MG63 (cell line): ENCODE measurements around the gene PHLDA3. TPM values are rescaled to one million over a fixed set of nuclear protein-coding genes. Genes with fewer than 3 reads are reported as not detected.

Source experiments
- DNase-seq: peaks from one replicate; pipeline ENCODE4 v3.0.0-alpha.2; 2020
- H3K27me3 ChIP-seq: fragments of 250-450 bp; sonication (Bioruptor Pico); 2 replicates; pipeline ENCODE4 v1.5.1; 2020; ENCODE audit warnings: mild to moderate bottlenecking, moderate library complexity
- H3K36me3 ChIP-seq: fragments of 250-450 bp; sonication (Bioruptor Pico); 2 replicates; pipeline ENCODE4 v1.5.1; 2020; ENCODE audit warnings: mild to moderate bottlenecking, moderate library complexity
- H3K4me3 ChIP-seq: fragments of 250-450 bp; sonication (Bioruptor Pico); 2 replicates; pipeline ENCODE4 v1.5.1; 2020; ENCODE audit warnings: mild to moderate bottlenecking, moderate library complexity
- H3K9me3 ChIP-seq: fragments of 250-450 bp; sonication (Bioruptor Pico); 2 replicates; pipeline ENCODE4 v1.5.1; 2020; ENCODE audit warnings: mild to moderate bottlenecking, moderate library complexity
- total RNA-seq: library from RNA; depleted of rRNA; stranded (reverse); fragments of >200 nt; shearing (Covaris generic); gene quantifications from 2 replicates; pipeline ENCODE4 v1.2.3, GENCODE V29; 2014; ENCODE audit warnings: low replicate concordance

The PHLDA3 gene
- total RNA-seq, 1 experiment from 2014 or later: 72.2 TPM

DNA sequence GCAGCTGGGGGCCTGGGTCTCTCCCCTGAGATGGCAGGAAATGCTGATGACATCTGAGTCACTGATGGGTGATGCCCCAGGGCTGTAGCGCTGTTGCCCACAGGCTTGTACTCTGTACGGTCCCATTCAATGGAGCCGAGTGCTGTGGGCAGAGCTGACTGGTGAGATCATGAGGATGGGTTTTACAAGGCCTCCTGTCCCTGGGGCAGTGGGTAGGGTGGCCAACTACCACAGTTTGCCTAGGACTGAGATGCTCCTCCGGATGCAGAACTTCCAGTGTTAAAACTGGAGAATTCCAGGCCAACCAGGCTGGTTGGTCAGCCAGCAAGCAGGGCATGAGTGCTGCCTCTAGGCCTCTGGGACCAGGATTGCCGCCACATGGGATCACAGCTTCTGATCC is 9.2 kb downstream of the PHLDA3 start:
- no peaks in the 10 kb centered on the region for H3K27me3 ChIP-seq
- no peak for DNase-seq

DNA sequence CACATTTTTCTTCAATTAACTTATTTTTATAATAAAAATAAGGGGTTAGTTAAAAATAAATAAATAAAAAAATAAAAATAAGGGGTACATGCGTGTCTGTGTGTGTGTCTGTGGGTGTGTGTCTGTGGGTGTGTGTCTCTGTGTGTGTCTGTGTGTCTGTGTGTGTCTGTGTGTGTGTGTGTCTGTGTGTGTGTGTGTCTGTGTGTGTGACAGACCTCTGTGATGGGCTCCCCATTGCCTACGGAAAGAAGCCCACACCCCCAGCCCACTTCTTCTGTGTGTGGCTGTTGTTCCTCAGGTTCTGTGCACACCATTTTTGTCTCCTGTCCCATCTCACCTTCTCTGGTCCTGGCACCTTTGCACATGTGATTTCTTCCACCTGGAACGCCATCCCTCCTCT is 9.9 kb downstream of the PHLDA3 start:
- Histone ChIP-seq H3K27me3 (no peaks in the 10 kb centered on the region), H3K36me3 (no peaks in the 10 kb centered on the region; the same call in 1 of the 2 replicates), H3K9me3 (no peaks in the 10 kb centered on the region), H3K4me3 (no peak overlapping the region)
- DNase-seq: no peak

More for the DNA sequence above, 9.2 kb downstream of the PHLDA3 start:
- no peak overlapping the region for H3K4me3 ChIP-seq
- peaks cover 4% of the 10 kb centered on the region for H3K36me3 ChIP-seq
- no peaks in the 10 kb centered on the region for H3K9me3 ChIP-seq

DNA sequence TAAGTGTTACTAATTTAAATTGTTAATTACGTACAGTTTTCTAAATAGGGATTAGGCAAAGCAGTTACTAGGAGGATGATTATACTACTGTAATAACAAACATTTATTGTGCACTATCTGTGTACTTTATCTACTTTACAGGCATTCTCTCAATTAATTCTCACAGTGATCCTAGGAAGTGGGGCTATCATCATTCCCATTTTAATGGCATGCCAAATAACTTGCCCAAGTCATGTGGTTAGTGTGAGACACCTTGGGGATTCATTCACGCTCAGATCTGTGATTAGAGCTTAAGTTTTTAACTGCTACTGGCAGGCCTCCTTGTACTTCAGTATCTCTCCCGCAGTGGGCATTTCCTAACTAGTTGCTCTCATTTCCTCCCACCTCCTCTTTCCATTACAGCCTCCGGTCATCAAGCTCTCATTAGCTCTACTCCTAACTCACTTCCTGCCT is 11.5 kb downstream of the PHLDA3 start:
- no peaks in the 10 kb centered on the region; the same call in 1 of the 2 replicates for H3K36me3 ChIP-seq
- H3K4me3 ChIP-seq: no peak overlapping the region
- no peaks in the 10 kb centered on the region for H3K9me3 ChIP-seq
- H3K27me3 ChIP-seq: no peaks in the 10 kb centered on the region
- DNase-seq: no peak

DNA sequence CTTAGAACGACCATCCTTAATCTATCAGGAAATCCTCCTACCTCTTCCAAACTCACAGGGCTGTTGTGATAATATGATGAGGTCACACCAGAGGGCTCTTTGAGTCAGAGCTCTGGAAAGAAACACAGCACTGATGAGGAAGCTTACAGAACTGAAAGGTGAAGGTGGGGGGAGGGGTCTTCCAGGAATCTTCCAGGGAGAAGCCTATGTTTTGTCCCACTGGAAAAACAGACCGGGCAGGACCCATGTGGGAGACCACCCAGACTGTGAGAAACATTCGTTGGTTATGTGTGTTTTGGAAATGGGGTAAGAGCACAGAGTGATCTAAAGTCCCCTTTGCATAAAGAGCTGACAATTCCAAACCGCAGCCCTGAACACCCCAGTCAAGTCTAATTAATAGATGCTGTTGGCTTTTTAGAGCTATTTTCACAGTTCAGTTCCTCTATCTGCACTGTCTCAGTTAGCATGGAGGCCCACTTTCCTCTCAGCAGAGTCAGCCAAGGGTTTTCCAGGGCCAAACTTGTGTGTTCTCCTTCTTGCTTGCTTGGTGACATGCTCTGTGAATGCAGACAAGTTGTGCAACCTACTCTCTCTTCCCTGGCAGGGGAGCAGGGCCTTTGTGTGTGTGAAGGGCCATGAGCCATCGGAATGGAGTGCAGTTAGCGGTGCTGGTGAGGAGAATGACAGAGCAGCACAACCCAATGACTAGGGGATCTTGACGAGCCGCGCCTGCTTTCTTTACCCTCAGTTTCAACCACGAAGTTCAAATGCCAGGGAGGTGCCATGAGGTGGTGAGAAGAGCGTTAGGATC is 12.3 kb downstream of the PHLDA3 start:
- H3K9me3 ChIP-seq: no peaks in the 10 kb centered on the region
- H3K36me3 ChIP-seq: no peaks in the 10 kb centered on the region; the same call in 1 of the 2 replicates

GRCh38 chr1:201455098-201455497 is 13.9 kb downstream of the PHLDA3 start:
- no peaks in the 10 kb centered on the region for H3K27me3 ChIP-seq
- no peaks in the 10 kb centered on the region; the same call in 1 of the 2 replicates for H3K36me3 ChIP-seq
- no peak overlapping the region for H3K4me3 ChIP-seq
- no peak for DNase-seq
- no peaks in the 10 kb centered on the region for H3K9me3 ChIP-seq

More for the DNA sequence above, 12.3 kb downstream of the PHLDA3 start:
- Histone ChIP-seq H3K27me3 (no peaks in the 10 kb centered on the region), H3K4me3 (no peak overlapping the region)
- peak; percentile 84 for DNase-seq

DNA sequence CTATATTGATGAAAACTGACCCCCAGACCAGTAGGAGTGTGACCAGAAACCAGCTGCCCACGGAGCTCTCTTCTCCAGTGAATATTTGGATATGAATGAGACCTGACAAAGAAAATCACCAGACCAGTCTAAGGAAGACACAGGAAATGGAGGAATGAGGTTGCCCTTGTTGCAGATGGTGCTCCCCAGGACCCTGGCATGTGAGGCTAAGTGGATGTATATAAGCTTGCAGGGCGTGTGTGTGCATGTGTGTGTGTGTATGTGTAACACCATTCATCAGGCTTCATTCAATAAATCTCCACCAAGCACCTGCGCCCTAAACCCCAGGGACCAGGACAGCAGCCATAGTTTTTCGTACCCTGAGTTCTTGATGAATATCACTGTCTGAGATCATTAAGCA is 14.4 kb downstream of the PHLDA3 start:
- Histone ChIP-seq H3K36me3 (no peaks in the 10 kb centered on the region), H3K9me3 (no peaks in the 10 kb centered on the region)
- DNase-seq: no peak

DNA sequence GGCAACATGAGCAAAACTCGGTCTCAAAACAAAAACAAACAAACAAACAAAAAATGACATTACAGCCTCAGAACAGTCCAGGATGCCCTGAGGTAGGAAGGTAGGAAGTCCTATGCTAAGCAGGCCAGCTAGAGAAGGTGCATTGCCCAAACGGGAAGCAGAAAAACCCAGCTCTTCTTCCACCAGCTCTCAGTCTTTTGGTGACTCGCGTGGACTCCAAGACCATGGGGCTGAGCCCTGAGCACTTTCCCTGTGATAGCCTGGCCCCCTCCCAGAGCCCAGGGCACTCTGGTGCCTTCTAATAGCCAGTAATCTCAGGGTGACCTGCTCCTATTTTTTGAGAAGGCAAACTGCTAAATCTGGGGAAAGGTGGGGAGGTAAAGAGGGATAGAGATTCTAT is 16.1 kb downstream of the PHLDA3 start:
- Histone ChIP-seq H3K27me3 (no peaks in the 10 kb centered on the region; the same call in 1 of the 2 replicates), H3K36me3 (no peaks in the 10 kb centered on the region), H3K4me3 (no peak overlapping the region), H3K9me3 (no peaks in the 10 kb centered on the region)
- DNase-seq: no peak

More for the DNA sequence above, 14.4 kb downstream of the PHLDA3 start:
- no peaks in the 10 kb centered on the region for H3K27me3 ChIP-seq
- no peak overlapping the region for H3K4me3 ChIP-seq

- no peaks in the 10 kb centered on the region; the same call in 1 of the 2 replicates for H3K27me3 ChIP-seq
- no peaks in the 10 kb centered on the region for H3K9me3 ChIP-seq
- peak; percentile 96 for DNase-seq
- H3K36me3 ChIP-seq: no peaks in the 10 kb centered on the region
- H3K4me3 ChIP-seq: no peak overlapping the region
Measured at GRCh38 chr1:201450721-201451291, 18.2 kb downstream of the PHLDA3 start.

DNA sequence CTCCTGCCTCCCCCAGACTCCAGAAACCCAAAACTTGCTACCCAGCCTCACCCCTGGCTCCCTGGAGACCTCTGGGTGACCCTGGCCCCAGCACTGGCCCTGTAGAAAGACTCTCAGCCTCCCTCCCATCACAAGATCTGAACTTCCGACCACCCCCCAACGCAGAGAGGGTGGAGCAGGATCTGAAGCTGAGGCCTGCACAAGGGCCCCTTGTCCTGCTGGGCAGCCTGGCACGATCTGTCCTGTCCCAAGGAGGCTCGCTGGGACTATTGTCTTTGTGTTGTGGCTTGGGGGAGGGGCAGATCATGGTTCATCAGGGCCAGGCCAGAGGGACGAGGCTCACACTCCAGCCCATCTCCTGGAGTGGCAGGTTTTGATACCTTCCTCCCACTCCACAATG is 20.0 kb downstream of the PHLDA3 start:
- Histone ChIP-seq H3K27me3 (no peaks in the 10 kb centered on the region; the same call in 1 of the 2 replicates), H3K4me3 (no peak overlapping the region), H3K36me3 (no peaks in the 10 kb centered on the region), H3K9me3 (no peaks in the 10 kb centered on the region)
- no peak for DNase-seq

GRCh38 chr1:201447903-201448871 is 20.8 kb downstream of the PHLDA3 start:
- Histone ChIP-seq H3K4me3 (no peak overlapping the region), H3K36me3 (no peaks in the 10 kb centered on the region), H3K27me3 (no peaks in the 10 kb centered on the region; the same call in 1 of the 2 replicates), H3K9me3 (no peaks in the 10 kb centered on the region)
- peak; percentile 80 for DNase-seq

DNA sequence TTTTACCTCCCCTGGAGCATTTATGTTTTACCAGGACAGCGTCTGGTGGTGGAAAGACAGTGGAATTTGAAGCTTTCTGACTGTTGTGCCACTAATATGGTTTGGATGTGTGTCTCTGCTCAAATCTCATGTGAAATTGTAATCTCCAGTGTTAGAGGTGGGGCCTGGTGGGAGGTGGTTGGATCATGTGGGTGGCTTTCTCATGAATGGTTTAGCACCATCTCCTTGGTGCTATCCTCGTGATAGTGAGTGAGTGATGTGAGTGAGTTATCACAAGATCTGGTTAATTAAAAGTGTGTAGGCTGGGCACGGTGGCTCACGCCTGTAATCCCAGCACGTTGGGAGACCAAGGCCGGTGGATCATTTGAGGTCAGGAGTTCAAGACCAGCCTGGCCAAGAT is 23.7 kb downstream of the PHLDA3 start:
- H3K27me3 ChIP-seq: no peaks in the 10 kb centered on the region; the same call in 1 of the 2 replicates
- no peak overlapping the region for H3K4me3 ChIP-seq
- DNase-seq: no peak
- no peaks in the 10 kb centered on the region for H3K9me3 ChIP-seq
- no peaks in the 10 kb centered on the region for H3K36me3 ChIP-seq

DNA sequence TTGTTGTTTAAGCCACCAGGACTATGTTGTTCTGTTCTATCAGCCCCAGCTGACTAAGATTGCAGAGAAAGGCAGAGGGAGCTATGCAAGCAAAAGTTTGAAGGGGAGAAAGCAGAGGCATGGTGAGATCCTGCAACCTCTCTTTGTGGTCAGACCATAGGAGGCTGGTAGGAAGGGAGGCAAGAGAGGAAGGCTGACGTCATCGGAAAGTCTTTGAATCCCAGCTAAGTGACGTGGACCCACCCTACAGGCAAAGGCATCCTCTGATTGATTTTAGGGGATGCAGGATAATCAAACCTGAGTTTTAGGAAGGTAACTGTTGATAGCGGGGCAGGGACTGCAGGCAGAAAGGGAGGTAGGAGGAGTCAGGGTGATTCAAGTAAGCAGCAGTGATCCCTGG is 24.2 kb downstream of the PHLDA3 start:
- Histone ChIP-seq H3K9me3 (no peaks in the 10 kb centered on the region), H3K27me3 (no peaks in the 10 kb centered on the region; the same call in 1 of the 2 replicates), H3K36me3 (no peaks in the 10 kb centered on the region), H3K4me3 (no peak overlapping the region)
- DNase-seq: no peak

- H3K36me3 ChIP-seq: no peaks in the 10 kb centered on the region
- no peak overlapping the region for H3K4me3 ChIP-seq
- no peaks in the 10 kb centered on the region for H3K9me3 ChIP-seq
- H3K27me3 ChIP-seq: no peaks in the 10 kb centered on the region; the same call in 1 of the 2 replicates
- no peak for DNase-seq
Measured at GRCh38 chr1:201443747-201444146, 25.2 kb downstream of the PHLDA3 start.

- DNase-seq: no peak
- Histone ChIP-seq H3K36me3 (no peaks in the 10 kb centered on the region), H3K27me3 (no peaks in the 10 kb centered on the region), H3K4me3 (no peak overlapping the region), H3K9me3 (no peaks in the 10 kb centered on the region)
Measured at GRCh38 chr1:201436969-201437368, 32.0 kb downstream of the PHLDA3 start.

DNA sequence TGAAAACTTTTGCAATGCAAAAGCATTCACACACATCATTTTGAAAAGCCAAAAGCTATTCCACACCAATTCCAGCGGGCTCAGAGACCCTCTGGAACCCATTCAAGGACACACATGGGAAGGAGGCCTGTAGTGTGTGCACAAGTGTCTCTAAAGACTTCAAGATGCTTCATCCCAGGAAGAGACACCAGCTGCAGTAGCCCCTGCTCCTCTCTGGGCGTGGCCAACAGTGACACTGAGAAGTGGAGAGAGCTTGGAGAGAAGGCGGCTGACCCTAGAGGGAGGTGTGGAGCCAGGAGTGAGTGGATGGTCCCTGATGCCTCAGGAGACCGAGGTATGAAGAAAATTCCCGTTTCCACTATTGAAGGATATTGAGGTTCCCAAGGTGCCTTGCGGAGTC is 32.6 kb downstream of the PHLDA3 start:
- Histone ChIP-seq H3K27me3 (no peaks in the 10 kb centered on the region), H3K36me3 (no peaks in the 10 kb centered on the region), H3K9me3 (no peaks in the 10 kb centered on the region), H3K4me3 (no peak overlapping the region)
- DNase-seq: peak; percentile 35

GRCh38 chr1:201434266-201434665 is 34.7 kb downstream of the PHLDA3 start:
- Histone ChIP-seq H3K4me3 (no peak overlapping the region), H3K36me3 (no peaks in the 10 kb centered on the region), H3K27me3 (no peaks in the 10 kb centered on the region), H3K9me3 (no peaks in the 10 kb centered on the region)
- DNase-seq: no peak

DNA sequence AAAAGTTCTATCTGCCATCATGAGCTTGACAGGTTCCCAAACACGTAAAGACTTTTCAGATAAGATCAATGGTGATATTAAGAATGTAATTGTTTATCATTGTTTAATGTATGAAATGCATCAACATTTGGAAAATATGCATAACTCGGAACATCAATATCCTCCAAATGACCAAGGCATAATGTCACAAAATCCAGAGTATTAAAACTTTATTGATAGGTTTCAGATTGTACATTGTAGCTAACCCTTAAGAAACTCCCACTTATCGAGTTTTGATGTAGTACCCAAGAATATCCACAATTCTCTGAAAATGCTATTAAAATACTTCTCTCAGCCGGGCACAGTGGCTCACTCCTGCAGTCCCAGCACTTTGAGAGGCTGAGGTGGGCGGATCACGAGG is 35.4 kb downstream of the PHLDA3 start:
- no peak for DNase-seq
- no peaks in the 10 kb centered on the region for H3K9me3 ChIP-seq
- no peak overlapping the region for H3K4me3 ChIP-seq
- no peaks in the 10 kb centered on the region for H3K27me3 ChIP-seq
- H3K36me3 ChIP-seq: no peaks in the 10 kb centered on the region
